ENCODE measurements around the gene SGPL1.
A peak's percentile ranks its signal among the peaks of the same experiment; 100 is the strongest.
"Not testable (repeated sequence)": the region's sequence is repeated elsewhere in the genome, so short reads cannot be mapped to it uniquely, and the experiment has no call there.

The SGPL1 gene

GRCh38 chr10:70847659-70848360 is 32.1 kb downstream of the SGPL1 start:
- FAIRE-seq: no peak
- TF ChIP-seq PAX5 (IDR thresholded peaks at IDR 0.05; ENCODE audit: insufficient read depth, low read length, severe bottlenecking) (no peak), POLR2A (IDR thresholded peaks at IDR 0.05; ENCODE audit: low read depth, low read length) (no peak), POU2F2 (IDR thresholded peaks at IDR 0.05; ENCODE audit: low read depth, low read length) (no peak), POLR2AphosphoS5 (IDR thresholded peaks at IDR 0.05; ENCODE audit: low read depth, low read length) (no peak), TAF1 (IDR thresholded peaks at IDR 0.05; ENCODE audit: low read depth, low read length) (no peak), SPI1 (IDR thresholded peaks at IDR 0.05; ENCODE audit: low read depth, low read length) (no peak)
- no peak for DNase-seq (ENCODE audit: insufficient read length, low spot score)

GRCh38 chr10:70849582-70850016 is 33.9 kb downstream of the SGPL1 start:
- no peak for FAIRE-seq
- DNase-seq (ENCODE audit: insufficient read length, low spot score): no peak
- TF ChIP-seq SPI1 (IDR thresholded peaks at IDR 0.05; ENCODE audit: low read depth, low read length) (no peak), POU2F2 (IDR thresholded peaks at IDR 0.05; ENCODE audit: low read depth, low read length) (no peak)

GRCh38 chr10:70850097-70850496 is 34.3 kb downstream of the SGPL1 start:
- FAIRE-seq (no peak), DNase-seq (ENCODE audit: insufficient read length, low spot score) (no peak)
- no peak for TF ChIP-seq POU2F2 (IDR thresholded peaks at IDR 0.05; ENCODE audit: low read depth, low read length)
- no peak for TF ChIP-seq SPI1 (IDR thresholded peaks at IDR 0.05; ENCODE audit: low read depth, low read length)
- no peak for TF ChIP-seq PAX5 (IDR thresholded peaks at IDR 0.05; ENCODE audit: insufficient read depth, low read length, severe bottlenecking)

GRCh38 chr10:70851597-70852475 is 36.1 kb downstream of the SGPL1 start:
- DNase-seq (ENCODE audit: insufficient read length, low spot score) (no peak), FAIRE-seq (no peak)
- no peak for TF ChIP-seq POLR2A (IDR thresholded peaks at IDR 0.05; ENCODE audit: low read depth, low read length)
- 0 out of 2 replicates have a peak, but pooled peaks have one; percentile 17 for TF ChIP-seq SPI1 (IDR thresholded peaks at IDR 0.05; ENCODE audit: low read depth, low read length)

GRCh38 chr10:70853038-70853437 is 37.3 kb downstream of the SGPL1 start:
- no peak for FAIRE-seq
- TF ChIP-seq POLR2A (IDR thresholded peaks at IDR 0.05; ENCODE audit: low read depth, low read length) (no peak), TAF1 (IDR thresholded peaks at IDR 0.05; ENCODE audit: low read depth, low read length) (no peak), POU2F2 (IDR thresholded peaks at IDR 0.05; ENCODE audit: low read depth, low read length) (no peak), SPI1 (IDR thresholded peaks at IDR 0.05; ENCODE audit: low read depth, low read length) (no peak), PAX5 (IDR thresholded peaks at IDR 0.05; ENCODE audit: insufficient read depth, low read length, severe bottlenecking) (no peak), POLR2AphosphoS5 (IDR thresholded peaks at IDR 0.05; ENCODE audit: low read depth, low read length) (no peak)
- no peak for DNase-seq (ENCODE audit: insufficient read length, low spot score)

GRCh38 chr10:70853457-70853856 is 37.7 kb downstream of the SGPL1 start:
- TF ChIP-seq TAF1 (IDR thresholded peaks at IDR 0.05; ENCODE audit: low read depth, low read length) (no peak), SPI1 (IDR thresholded peaks at IDR 0.05; ENCODE audit: low read depth, low read length) (no peak), PAX5 (IDR thresholded peaks at IDR 0.05; ENCODE audit: insufficient read depth, low read length, severe bottlenecking) (no peak), POLR2A (IDR thresholded peaks at IDR 0.05; ENCODE audit: low read depth, low read length) (no peak), POU2F2 (IDR thresholded peaks at IDR 0.05; ENCODE audit: low read depth, low read length) (no peak), POLR2AphosphoS5 (IDR thresholded peaks at IDR 0.05; ENCODE audit: low read depth, low read length) (no peak)
- FAIRE-seq: no peak
- no peak for DNase-seq (ENCODE audit: insufficient read length, low spot score)

- peak; percentile 23 for FAIRE-seq
- TF ChIP-seq SPI1 (IDR thresholded peaks at IDR 0.05; ENCODE audit: low read depth, low read length): peak; percentile 79
- no peak for TF ChIP-seq TAF1 (IDR thresholded peaks at IDR 0.05; ENCODE audit: low read depth, low read length)
Observed at GRCh38 chr10:70856454-70856853, 40.7 kb downstream of the SGPL1 start.

GRCh38 chr10:70858759-70859158 is 43.0 kb downstream of the SGPL1 start:
- FAIRE-seq (no peak), DNase-seq (ENCODE audit: insufficient read length, low spot score) (no peak)
- TF ChIP-seq PAX5 (IDR thresholded peaks at IDR 0.05; ENCODE audit: insufficient read depth, low read length, severe bottlenecking): no peak
- TF ChIP-seq POU2F2 (IDR thresholded peaks at IDR 0.05; ENCODE audit: low read depth, low read length): no peak
- TF ChIP-seq SPI1 (IDR thresholded peaks at IDR 0.05; ENCODE audit: low read depth, low read length): no peak
- no peak for TF ChIP-seq TAF1 (IDR thresholded peaks at IDR 0.05; ENCODE audit: low read depth, low read length)
- TF ChIP-seq POLR2AphosphoS5 (IDR thresholded peaks at IDR 0.05; ENCODE audit: low read depth, low read length): no peak
- TF ChIP-seq POLR2A (IDR thresholded peaks at IDR 0.05; ENCODE audit: low read depth, low read length): no peak

More at GRCh38 chr10:70856454-70856853, 40.7 kb downstream of the SGPL1 start:
- no peak for DNase-seq (ENCODE audit: insufficient read length, low spot score)

GRCh38 chr10:70861495-70862197 is 45.9 kb downstream of the SGPL1 start:
- not testable (repeated sequence) for FAIRE-seq; DNase-seq (ENCODE audit: insufficient read length, low spot score)

All from GM12891 (cell line).